Endothelial cell of umbilical vein (primary cell): ENCODE data around the gene ALKBH7. TPM values are rescaled to one million over a fixed set of nuclear protein-coding genes. Genes with fewer than 3 reads are reported as not detected.

Source experiments
- BruUV-seq: library from RNA; stranded (reverse); fragments of 400-500 nt; replicated peaks from 2 replicates; lab custom pipeline; 2021; lab: Mats Ljungman, UMichigan
- CTCF ChIA-PET: fragments of 300-600, 350-600 bp; sonication (Branson Sonifier 250); formaldehyde crosslinking; loops from one replicate; lab custom pipeline; 2021; ENCODE audit warnings: antibody characterized with exemption, inconsistent platforms; lab: Charles Lee
- POLR2A ChIA-PET: fragments of 300-600, 350-600 bp; sonication (Branson Sonifier 250); formaldehyde crosslinking; loops from one replicate; lab custom pipeline; 2021; ENCODE audit warnings: antibody characterized with exemption, inconsistent platforms; lab: Charles Lee
- DNase-seq: peaks from one replicate; pipeline ENCODE4 v3.0.0-alpha.2; 2011; ENCODE audit warnings: low read depth, low spot score
- FAIRE-seq: peaks from 2 replicates; lab custom pipeline; 2011; peaks lifted over from hg19 to GRCh38; lab: Jason Lieb, UNC
- H2AFZ ChIP-seq: 2 replicates; pipeline ENCODE4 v1.6.0; 2012; ENCODE audit warnings: low read depth, low read length, control low read depth, inconsistent platforms
- H3K27ac ChIP-seq: 2 replicates; pipeline ENCODE4 v1.5.1; 2011; ENCODE audit warnings: low read depth, mild to moderate bottlenecking, control low read depth, low read length, moderate library complexity; ENCODE audit not compliant: insufficient read depth
- H3K27me3 ChIP-seq, 2 experiments: 2 replicates each; pipeline versions ENCODE4 v1.6.0 to v1.6.1; 2011; ENCODE audit warnings: low read length in 2 of 2, mixed read lengths in 1 of 2; ENCODE audit not compliant: control insufficient read depth in 2 of 2, insufficient read depth in 2 of 2
- H3K36me3 ChIP-seq, 2 experiments: 2 replicates in 1 of 2; 3 replicates in 1 of 2; pipeline ENCODE4 v1.5.1; 2011; ENCODE audit warnings: low read length in 2 of 2, mild to moderate bottlenecking in 1 of 2, moderate library complexity in 1 of 2; ENCODE audit not compliant: control insufficient read depth in 2 of 2, insufficient read depth in 2 of 2; ENCODE audit errors: extremely low read depth in 1 of 2
- H3K4me1 ChIP-seq: 3 replicates; pipeline ENCODE4 v1.5.1; 2011; ENCODE audit warnings: mild to moderate bottlenecking, low read length; ENCODE audit not compliant: control insufficient read depth, insufficient read depth; ENCODE audit errors: extremely low read depth
- H3K4me2 ChIP-seq: 2 replicates; pipeline ENCODE4 v1.6.1; 2011; ENCODE audit warnings: low read length, control low read depth, mixed read lengths; ENCODE audit not compliant: insufficient read depth
- H3K4me3 ChIP-seq, 3 experiments: fragments of 200-600 bp in 1 of 3; sonication (generic), shearing (Covaris generic) in 1 of 3; replicated peaks in 1 of 3; 2 replicates each; pipeline ENCODE4 v1.5.1; 2011 to 2016; ENCODE audit warnings: control low read depth in 3 of 3, low read length in 3 of 3, mild to moderate bottlenecking in 2 of 3, inconsistent platforms in 1 of 3, low read depth in 1 of 3, moderate library complexity in 1 of 3; ENCODE audit not compliant: insufficient read depth in 1 of 3
- H3K79me2 ChIP-seq: 2 replicates; pipeline ENCODE4 v1.6.0; 2012; ENCODE audit warnings: low read length, inconsistent platforms; ENCODE audit not compliant: control insufficient read depth, insufficient read depth
- H3K9ac ChIP-seq: replicated peaks from 2 replicates; pipeline ENCODE3; 2011; ENCODE audit warnings: low read length, control low read depth; ENCODE audit not compliant: insufficient read depth; ENCODE audit errors: extremely low read depth
- H3K9me1 ChIP-seq: replicated peaks from 3 replicates; pipeline ENCODE4 v1.6.0; 2011; ENCODE audit warnings: mild to moderate bottlenecking, low read length; ENCODE audit not compliant: control insufficient read depth, insufficient read depth; ENCODE audit errors: extremely low read depth
- H3K9me3 ChIP-seq: replicated peaks from 2 replicates; pipeline ENCODE4 v1.5.1; 2012; ENCODE audit warnings: low read length, inconsistent platforms; ENCODE audit not compliant: control insufficient read depth, insufficient read depth
- H4K20me1 ChIP-seq: replicated peaks from 2 replicates; pipeline ENCODE3; 2011; ENCODE audit warnings: mild to moderate bottlenecking, low read length; ENCODE audit not compliant: control insufficient read depth, insufficient read depth; ENCODE audit errors: extremely low read depth
- CTCF ChIP-seq, 2 donors: IDR thresholded peaks; 1 replicate in 1 of 2; 2 replicates in 1 of 2; pipeline ENCODE4 v1.5.1; 2011; ENCODE audit warnings: low read length in 2 of 2, mild to moderate bottlenecking in 2 of 2, moderate library complexity in 2 of 2, control low read depth in 1 of 2, inconsistent platforms in 1 of 2, low read depth in 1 of 2; ENCODE audit not compliant: insufficient read depth in 1 of 2; ENCODE audit errors: extremely low read depth in 1 of 2
- EZH2 ChIP-seq: IDR thresholded peaks from 2 replicates; pipeline ENCODE4 v1.6.1; 2012; ENCODE audit warnings: borderline replicate concordance, low read depth, mild to moderate bottlenecking, moderate library complexity, low read length, inconsistent platforms; ENCODE audit not compliant: severe bottlenecking
- FOS ChIP-seq: IDR thresholded peaks from 2 replicates; pipeline ENCODE4 v1.6.1; 2011; ENCODE audit warnings: mild to moderate bottlenecking, low read length, moderate library complexity, borderline replicate concordance; ENCODE audit not compliant: insufficient read depth
- GATA2 ChIP-seq: IDR thresholded peaks from 2 replicates; pipeline ENCODE4 v1.7.0; 2011; ENCODE audit warnings: low read depth, mild to moderate bottlenecking, moderate library complexity, mixed read lengths, low read length; ENCODE audit not compliant: insufficient read length, insufficient read depth
- JUN ChIP-seq: IDR thresholded peaks from 2 replicates; pipeline ENCODE4 v1.6.1; 2011; ENCODE audit warnings: borderline replicate concordance, low read depth; ENCODE audit not compliant: insufficient read length, insufficient read depth
- MAX ChIP-seq: IDR thresholded peaks from 2 replicates; pipeline ENCODE4 v1.6.1; 2011; ENCODE audit not compliant: insufficient read depth, insufficient read length
- MYC ChIP-seq: IDR thresholded peaks from one replicate; pipeline ENCODE4 v1.6.1; 2011; ENCODE audit warnings: mild to moderate bottlenecking, low read depth, low read length
- POLR2A ChIP-seq: IDR thresholded peaks from 2 replicates; pipeline ENCODE4 v1.6.1; 2012; ENCODE audit warnings: low read depth, mild to moderate bottlenecking, control low read depth, low read length
- POLR2AphosphoS5 ChIP-seq: IDR thresholded peaks from 2 replicates; pipeline ENCODE4 v1.6.1; 2012; ENCODE audit warnings: low read depth, mild to moderate bottlenecking, control low read depth, low read length, moderate library complexity; ENCODE audit not compliant: insufficient read depth
- dilution Hi-C: fragments of 300-500 bp; cut with MboI; formaldehyde crosslinking; loops from one replicate; pipeline ENCODE4 v1.15.0; 2019; ENCODE audit warnings: low sequenced_read_pairs; ENCODE audit not compliant: extremely low pct_ligation_motif_present
- intact Hi-C: fragments of 100-400 bp; cut with micrococcal nuclease; formaldehyde crosslinking; loops from one replicate; pipeline ENCODE4 v1.10.0; 2022
- polyA plus RNA-seq, 4 experiments: library from polyadenylated mRNA; depleted of rRNA in 3 of 4; stranded (reverse) in 3 of 4; unstranded in 1 of 4; fragments of >200 nt; gene quantifications; 2 replicates each; pipeline versions ENCODE4 v1.2.1 to v1.2.3, GENCODE V29; 2011 to 2012; ENCODE audit warnings: missing spikeins in 1 of 4
- total RNA-seq: library from RNA; stranded (reverse); gene quantifications from 2 replicates; pipeline ENCODE4 v1.2.3, GENCODE V29; 2021

Gene ALKBH7
- total and polyA plus RNA-seq, 2 donors (not counting 3 experiments of a cell fraction or from before 2014, with no cell fraction given), result 48.8 to 59.4 TPM

GRCh38 chr19:6350688-6351087 lies 21.9 kb upstream of the ALKBH7 start:
- no peak overlapping the region for H3K4me3 ChIP-seq
- TF ChIP-seq POLR2AphosphoS5 (no peak), POLR2A (no peak), EZH2 (no peak), GATA2 (no peak), MAX (no peak), JUN (no peak), MYC (no peak), FOS (no peak), CTCF (IDR thresholded peaks at IDR 0.05; ENCODE audit: extremely low read depth in 1 of 2, insufficient read depth in 1 of 2, low read depth in 1 of 2, low read length in 2 of 2) (no peak)
- no peaks in the 10 kb centered on the region for H3K4me1 ChIP-seq
- ChIA-PET CTCF (no interaction called here), POLR2A (no interaction called here)
- H3K9me3 ChIP-seq, result no peaks in the 10 kb centered on the region
- no peak overlapping the region for H3K27ac ChIP-seq
- dilution Hi-C loops (no loop called here), intact Hi-C loops (no loop called here)
- no peaks in the 10 kb centered on the region for H3K36me3 ChIP-seq
- DNase-seq, result no peak
- H3K9ac ChIP-seq, result no peak overlapping the region
- BruUV-seq, result no TSS peak
- H3K9me1 ChIP-seq, result no peaks in the 10 kb centered on the region
- no peak overlapping the region for H3K4me2 ChIP-seq
- no peaks in the 10 kb centered on the region for H3K27me3 ChIP-seq
- H2AFZ ChIP-seq, result no peak overlapping the region
- H4K20me1 ChIP-seq, result no peaks in the 10 kb centered on the region
- no peaks in the 10 kb centered on the region for H3K79me2 ChIP-seq
- no peak for FAIRE-seq
